ENCODE results near the gene PTGES3L.
A peak's percentile ranks its signal among the peaks of the same experiment; 100 is the strongest.

PTGES3L gene

DNA sequence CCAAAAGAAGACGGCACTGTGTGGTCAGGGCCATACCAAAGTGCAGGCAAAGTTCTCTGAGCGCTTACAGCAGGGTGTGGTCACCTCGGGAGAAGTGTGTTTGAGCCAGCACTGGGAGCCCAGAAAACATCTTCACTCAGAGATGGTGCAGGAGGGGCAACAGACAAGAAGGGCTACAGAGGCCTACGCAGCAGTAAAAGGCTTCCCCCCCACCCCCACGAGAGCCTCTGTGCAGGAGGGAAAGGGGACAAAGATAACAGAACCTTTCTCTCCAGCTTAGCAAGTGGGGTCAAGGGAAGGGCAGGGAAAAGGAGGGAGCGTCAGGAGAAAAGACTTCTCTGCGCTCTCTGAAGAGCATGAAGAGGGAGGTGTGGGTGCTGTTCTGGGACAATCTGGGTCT is 39.5 kb upstream of the PTGES3L start:
- Histone ChIP-seq H3K4me2 (ENCODE audit: low read length, poor library complexity, severe bottlenecking) (no peak overlapping the region), H3K36me3 (ENCODE audit: control insufficient read depth in 1 of 2, insufficient read depth in 2 of 2, low read depth in 1 of 2, low read length in 2 of 2) (peaks cover 44 to 56% of the 10 kb centered on the region in 2 experiments), H2AK5ac (ENCODE audit: low read length, severe bottlenecking) (no peak overlapping the region), H3K18ac (ENCODE audit: low read depth in 1 of 2, low read length in 2 of 2) (peak overlapping the region; percentile 10 to 44), H3K27ac (ENCODE audit: low read length, poor library complexity, severe bottlenecking) (no peak overlapping the region), H3K14ac (ENCODE audit: low read length in 2 of 2) (no peak overlapping the region), H2BK12ac (ENCODE audit: low read length in 2 of 2) (peak overlapping the region; percentile 43 to 69), H2BK15ac (ENCODE audit: low read depth, poor library complexity, severe bottlenecking) (peak overlapping the region; percentile 15), H2BK5ac (ENCODE audit: low read depth, low read length, poor library complexity, severe bottlenecking) (no peak overlapping the region), H3K9ac (ENCODE audit: low read length) (peak overlapping the region; percentile 96), H3K79me1 (replicated peaks; ENCODE audit: low read length, poor library complexity, severe bottlenecking) (peaks cover 24% of the 10 kb centered on the region), H3K4ac (ENCODE audit: low read depth in 1 of 2, low read length in 2 of 2) (peak overlapping the region; percentile 5 to 79), H4K91ac (ENCODE audit: low read length) (no peak overlapping the region), H2AFZ (ENCODE audit: low read depth, low read length) (no peak overlapping the region), H3K4me3 (ENCODE audit: insufficient read depth in 1 of 2, low read depth in 1 of 2, low read length in 2 of 2) (peak overlapping the region in 1 of 2 experiments; percentile 99), H3K27me3 (ENCODE audit: control insufficient read depth in 1 of 2, insufficient read depth in 1 of 2, low read length in 2 of 2) (no peaks in the 10 kb centered on the region), H3K9me3 (ENCODE audit: control insufficient read depth, low read length) (no peaks in the 10 kb centered on the region), H2BK120ac (ENCODE audit: low read depth, low read length) (no peak overlapping the region), H4K8ac (ENCODE audit: low read length) (no peak overlapping the region), H3K4me1 (ENCODE audit: control insufficient read depth, insufficient read depth, low read depth, low read length) (peaks cover 25% of the 10 kb centered on the region), H3K23ac (ENCODE audit: low read length in 2 of 2) (no peak overlapping the region)
- DNase-seq: peak; percentile 54
- WGBS: 35% methylated on average over 6 of the region's 7 CpGs

GRCh38 chr17:43018932-43019331 is 39.1 kb upstream of the PTGES3L start:
- H2BK15ac ChIP-seq (ENCODE audit: low read depth, poor library complexity, severe bottlenecking): no peak overlapping the region
- no peaks in the 10 kb centered on the region for H3K27me3 ChIP-seq (ENCODE audit: control insufficient read depth in 1 of 2, insufficient read depth in 1 of 2, low read length in 2 of 2)
- 73% methylated on average over 4 of the region's 4 CpGs for WGBS
- H2BK5ac ChIP-seq (ENCODE audit: low read depth, low read length, poor library complexity, severe bottlenecking): no peak overlapping the region
- peak; percentile 82 for DNase-seq
- H3K4me3 ChIP-seq (ENCODE audit: insufficient read depth in 1 of 2, low read depth in 1 of 2, low read length in 2 of 2): peak overlapping the region in 1 of 2 experiments; percentile 99
- H2AFZ ChIP-seq (ENCODE audit: low read depth, low read length): no peak overlapping the region
- H2BK12ac ChIP-seq (ENCODE audit: low read length in 2 of 2): no peak overlapping the region
- H3K23ac ChIP-seq (ENCODE audit: low read length in 2 of 2): no peak overlapping the region
- no peak overlapping the region for H2BK120ac ChIP-seq (ENCODE audit: low read depth, low read length)
- no peak overlapping the region for H3K27ac ChIP-seq (ENCODE audit: low read length, poor library complexity, severe bottlenecking)
- no peak overlapping the region for H4K91ac ChIP-seq (ENCODE audit: low read length)
- H3K14ac ChIP-seq (ENCODE audit: low read length in 2 of 2): no peak overlapping the region
- H3K9ac ChIP-seq (ENCODE audit: low read length): peak overlapping the region; percentile 96
- no peak overlapping the region for H3K4me2 ChIP-seq (ENCODE audit: low read length, poor library complexity, severe bottlenecking)
- no peak overlapping the region for H4K8ac ChIP-seq (ENCODE audit: low read length)
- peaks cover 49 to 61% of the 10 kb centered on the region in 2 experiments for H3K36me3 ChIP-seq (ENCODE audit: control insufficient read depth in 1 of 2, insufficient read depth in 2 of 2, low read depth in 1 of 2, low read length in 2 of 2)
- H2AK5ac ChIP-seq (ENCODE audit: low read length, severe bottlenecking): no peak overlapping the region
- no peaks in the 10 kb centered on the region for H3K9me3 ChIP-seq (ENCODE audit: control insufficient read depth, low read length)
- H3K4me1 ChIP-seq (ENCODE audit: control insufficient read depth, insufficient read depth, low read depth, low read length): peaks cover 25% of the 10 kb centered on the region
- peaks cover 25% of the 10 kb centered on the region for H3K79me1 ChIP-seq (replicated peaks; ENCODE audit: low read length, poor library complexity, severe bottlenecking)
- no peak overlapping the region for H3K18ac ChIP-seq (ENCODE audit: low read depth in 1 of 2, low read length in 2 of 2)
- H3K4ac ChIP-seq (ENCODE audit: low read depth in 1 of 2, low read length in 2 of 2): no peak overlapping the region

DNA sequence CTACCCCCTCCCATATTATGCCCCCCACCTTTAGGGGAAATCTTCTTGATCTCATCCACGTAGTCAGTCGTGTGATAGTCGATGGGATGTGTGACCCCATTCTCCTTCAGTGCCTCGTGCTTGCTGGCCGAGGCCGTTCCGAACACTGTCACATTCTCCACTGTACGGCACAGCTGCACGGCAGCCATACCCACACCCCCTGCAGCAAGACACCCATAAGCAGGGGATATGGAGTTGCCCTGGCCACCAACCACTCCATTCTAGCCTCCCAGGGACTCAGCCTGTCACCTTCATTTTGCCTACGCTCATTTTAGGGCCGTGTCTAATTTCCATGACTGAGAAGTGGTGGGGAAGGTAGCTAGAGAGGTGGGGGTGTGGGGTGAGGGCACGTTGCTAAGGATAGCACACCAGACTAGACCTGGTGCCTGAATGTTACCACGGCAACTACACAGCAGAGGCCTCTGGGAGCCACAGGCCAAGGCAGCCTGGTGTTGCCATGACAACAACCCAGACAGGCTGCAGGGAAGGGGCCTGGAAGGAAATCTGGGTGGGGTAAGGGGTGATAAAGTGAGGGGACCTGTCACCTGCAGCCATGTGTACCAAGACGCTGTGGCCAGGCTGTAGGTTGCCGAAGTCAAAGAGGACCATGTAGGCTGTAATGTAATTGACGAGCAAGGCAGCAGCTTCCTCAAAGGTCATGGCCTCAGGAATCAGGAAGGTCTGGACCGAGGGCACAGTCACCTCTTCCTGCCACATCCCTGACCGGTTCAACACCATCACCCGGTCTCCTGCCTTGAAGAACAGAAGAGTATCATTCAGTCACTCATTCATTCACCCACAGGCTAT is 38.4 kb upstream of the PTGES3L start:
- Histone ChIP-seq H4K8ac (ENCODE audit: low read length) (peak overlapping the region; percentile 22), H3K27me3 (ENCODE audit: control insufficient read depth in 1 of 2, insufficient read depth in 1 of 2, low read length in 2 of 2) (no peaks in the 10 kb centered on the region), H3K36me3 (ENCODE audit: control insufficient read depth in 1 of 2, insufficient read depth in 2 of 2, low read depth in 1 of 2, low read length in 2 of 2) (peaks cover 56 to 68% of the 10 kb centered on the region in 2 experiments), H3K9ac (ENCODE audit: low read length) (peak overlapping the region; percentile 96), H2AFZ (ENCODE audit: low read depth, low read length) (no peak overlapping the region), H2BK15ac (ENCODE audit: low read depth, poor library complexity, severe bottlenecking) (peak overlapping the region; percentile 36), H2BK5ac (ENCODE audit: low read depth, low read length, poor library complexity, severe bottlenecking) (no peak overlapping the region), H2BK12ac (ENCODE audit: low read length in 2 of 2) (no peak overlapping the region), H3K9me3 (ENCODE audit: control insufficient read depth, low read length) (no peaks in the 10 kb centered on the region), H3K14ac (ENCODE audit: low read length in 2 of 2) (peak overlapping the region in 1 of 2 experiments; percentile 26), H3K4me2 (ENCODE audit: low read length, poor library complexity, severe bottlenecking) (no peak overlapping the region), H3K4me3 (ENCODE audit: insufficient read depth in 1 of 2, low read depth in 1 of 2, low read length in 2 of 2) (peak overlapping the region in 1 of 2 experiments; percentile 99), H4K91ac (ENCODE audit: low read length) (no peak overlapping the region), H3K27ac (ENCODE audit: low read length, poor library complexity, severe bottlenecking) (no peak overlapping the region), H2AK5ac (ENCODE audit: low read length, severe bottlenecking) (no peak overlapping the region), H3K79me1 (replicated peaks; ENCODE audit: low read length, poor library complexity, severe bottlenecking) (peaks cover 28% of the 10 kb centered on the region), H3K18ac (ENCODE audit: low read depth in 1 of 2, low read length in 2 of 2) (peak overlapping the region in 1 of 2 experiments; percentile 28), H3K23ac (ENCODE audit: low read length in 2 of 2) (peak overlapping the region in 1 of 2 experiments; percentile 66), H2BK120ac (ENCODE audit: low read depth, low read length) (no peak overlapping the region), H3K4me1 (ENCODE audit: control insufficient read depth, insufficient read depth, low read depth, low read length) (peaks cover 25% of the 10 kb centered on the region), H3K4ac (ENCODE audit: low read depth in 1 of 2, low read length in 2 of 2) (no peak overlapping the region)
- 77% methylated on average over 19 of the region's 19 CpGs for WGBS
- DNase-seq: peak; percentile 62

- Histone ChIP-seq H3K4me1 (ENCODE audit: control insufficient read depth, insufficient read depth, low read depth, low read length) (peaks cover 25% of the 10 kb centered on the region), H2BK120ac (ENCODE audit: low read depth, low read length) (no peak overlapping the region), H3K27me3 (ENCODE audit: control insufficient read depth in 1 of 2, insufficient read depth in 1 of 2, low read length in 2 of 2) (no peaks in the 10 kb centered on the region), H2BK12ac (ENCODE audit: low read length in 2 of 2) (no peak overlapping the region), H3K27ac (ENCODE audit: low read length, poor library complexity, severe bottlenecking) (no peak overlapping the region), H3K14ac (ENCODE audit: low read length in 2 of 2) (no peak overlapping the region), H3K9ac (ENCODE audit: low read length) (peak overlapping the region; percentile 56), H3K9me3 (ENCODE audit: control insufficient read depth, low read length) (no peaks in the 10 kb centered on the region), H3K79me1 (replicated peaks; ENCODE audit: low read length, poor library complexity, severe bottlenecking) (peaks cover 33% of the 10 kb centered on the region), H3K23ac (ENCODE audit: low read length in 2 of 2) (no peak overlapping the region), H3K4me2 (ENCODE audit: low read length, poor library complexity, severe bottlenecking) (no peak overlapping the region), H3K4me3 (ENCODE audit: insufficient read depth in 1 of 2, low read depth in 1 of 2, low read length in 2 of 2) (peak overlapping the region in 1 of 2 experiments; percentile 12), H2BK15ac (ENCODE audit: low read depth, poor library complexity, severe bottlenecking) (no peak overlapping the region), H2BK5ac (ENCODE audit: low read depth, low read length, poor library complexity, severe bottlenecking) (no peak overlapping the region), H2AFZ (ENCODE audit: low read depth, low read length) (no peak overlapping the region), H4K91ac (ENCODE audit: low read length) (peak overlapping the region; percentile 28), H3K18ac (ENCODE audit: low read depth in 1 of 2, low read length in 2 of 2) (peak overlapping the region in 1 of 2 experiments; percentile 1), H4K8ac (ENCODE audit: low read length) (peak overlapping the region; percentile 82), H2AK5ac (ENCODE audit: low read length, severe bottlenecking) (no peak overlapping the region), H3K36me3 (ENCODE audit: control insufficient read depth in 1 of 2, insufficient read depth in 2 of 2, low read depth in 1 of 2, low read length in 2 of 2) (peaks cover 65 to 83% of the 10 kb centered on the region in 2 experiments), H3K4ac (ENCODE audit: low read depth in 1 of 2, low read length in 2 of 2) (no peak overlapping the region)
- 94% methylated on average over 7 of the region's 7 CpGs for WGBS
- DNase-seq: no peak
These were observed 36.3 kb upstream of the PTGES3L start for GRCh38 chr17:43016216-43016615.
